ENCODE data around the gene PRKN.

The PRKN gene

GRCh38 chr6:161370880-161371279, 1356.7 kb downstream of the PRKN start:
- Mint-ChIP-seq H3K4me3 (no peak overlapping the region), H3K27ac (no peak overlapping the region), H3K27me3 (no peaks in the 10 kb centered on the region), H3K4me1 (ENCODE audit: low read depth) (no peaks in the 10 kb centered on the region), H3K36me3 (no peaks in the 10 kb centered on the region), H3K9me3 (ENCODE audit: low read depth) (no peaks in the 10 kb centered on the region)

- H3K36me3 Mint-ChIP-seq, result no peaks in the 10 kb centered on the region
- no peak overlapping the region for H3K27ac Mint-ChIP-seq
- no peaks in the 10 kb centered on the region for H3K9me3 Mint-ChIP-seq (ENCODE audit: low read depth)
- H3K4me1 Mint-ChIP-seq (ENCODE audit: low read depth), result no peaks in the 10 kb centered on the region
- no peak overlapping the region for H3K4me3 Mint-ChIP-seq
- H3K27me3 Mint-ChIP-seq, result no peaks in the 10 kb centered on the region
Measured at GRCh38 chr6:161369339-161369738, 1358.2 kb downstream of the PRKN start.

GRCh38 chr6:161368514-161368913, 1359.1 kb downstream of the PRKN start:
- H3K36me3 Mint-ChIP-seq, result no peaks in the 10 kb centered on the region
- no peak overlapping the region for H3K27ac Mint-ChIP-seq
- H3K4me3 Mint-ChIP-seq, result no peak overlapping the region
- no peaks in the 10 kb centered on the region for H3K4me1 Mint-ChIP-seq (ENCODE audit: low read depth)
- no peaks in the 10 kb centered on the region for H3K27me3 Mint-ChIP-seq
- H3K9me3 Mint-ChIP-seq (ENCODE audit: low read depth), result peaks cover 1% of the 10 kb centered on the region

GRCh38 chr6:161367472-161367871, 1360.1 kb downstream of the PRKN start:
- no peak overlapping the region for H3K4me3 Mint-ChIP-seq
- no peaks in the 10 kb centered on the region for H3K27me3 Mint-ChIP-seq
- H3K36me3 Mint-ChIP-seq, result peaks cover 3% of the 10 kb centered on the region
- H3K4me1 Mint-ChIP-seq (ENCODE audit: low read depth), result no peaks in the 10 kb centered on the region
- H3K9me3 Mint-ChIP-seq (ENCODE audit: low read depth), result peaks cover 6% of the 10 kb centered on the region
- no peak overlapping the region for H3K27ac Mint-ChIP-seq

GRCh38 chr6:161366301-161366923, 1361.2 kb downstream of the PRKN start:
- no peak overlapping the region for H3K27ac Mint-ChIP-seq
- H3K4me3 Mint-ChIP-seq, result no peak overlapping the region
- H3K9me3 Mint-ChIP-seq (ENCODE audit: low read depth), result peaks cover 6% of the 10 kb centered on the region

GRCh38 chr6:161365633-161366032, 1361.9 kb downstream of the PRKN start:
- no peak overlapping the region for H3K27ac Mint-ChIP-seq
- no peaks in the 10 kb centered on the region for H3K4me1 Mint-ChIP-seq (ENCODE audit: low read depth)
- peaks cover 6% of the 10 kb centered on the region for H3K9me3 Mint-ChIP-seq (ENCODE audit: low read depth)
- H3K36me3 Mint-ChIP-seq, result peaks cover 3% of the 10 kb centered on the region
- no peaks in the 10 kb centered on the region for H3K27me3 Mint-ChIP-seq
- no peak overlapping the region for H3K4me3 Mint-ChIP-seq

More at GRCh38 chr6:161366301-161366923, 1361.2 kb downstream of the PRKN start:
- peaks cover 3% of the 10 kb centered on the region for H3K36me3 Mint-ChIP-seq
- no peaks in the 10 kb centered on the region for H3K27me3 Mint-ChIP-seq
- no peaks in the 10 kb centered on the region for H3K4me1 Mint-ChIP-seq (ENCODE audit: low read depth)

- no peaks in the 10 kb centered on the region for H3K4me1 Mint-ChIP-seq (ENCODE audit: low read depth)
- H3K4me3 Mint-ChIP-seq, result no peak overlapping the region
- H3K36me3 Mint-ChIP-seq, result peaks cover 8% of the 10 kb centered on the region
- H3K27ac Mint-ChIP-seq, result no peak overlapping the region
- H3K27me3 Mint-ChIP-seq, result no peaks in the 10 kb centered on the region
- H3K9me3 Mint-ChIP-seq (ENCODE audit: low read depth), result peaks cover 6% of the 10 kb centered on the region
Measured at GRCh38 chr6:161363286-161363685, 1364.3 kb downstream of the PRKN start.

GRCh38 chr6:161362266-161362665, 1365.3 kb downstream of the PRKN start:
- Mint-ChIP-seq H3K4me3 (no peak overlapping the region), H3K4me1 (ENCODE audit: low read depth) (no peaks in the 10 kb centered on the region), H3K27me3 (no peaks in the 10 kb centered on the region), H3K36me3 (peaks cover 8% of the 10 kb centered on the region), H3K9me3 (ENCODE audit: low read depth) (peaks cover 6% of the 10 kb centered on the region), H3K27ac (no peak overlapping the region)

- Mint-ChIP-seq H3K9me3 (ENCODE audit: low read depth) (peaks cover 6% of the 10 kb centered on the region), H3K27me3 (no peaks in the 10 kb centered on the region), H3K27ac (no peak overlapping the region), H3K4me1 (ENCODE audit: low read depth) (no peaks in the 10 kb centered on the region), H3K36me3 (peaks cover 8% of the 10 kb centered on the region), H3K4me3 (no peak overlapping the region)
Measured at GRCh38 chr6:161361529-161361928, 1366.0 kb downstream of the PRKN start.

GRCh38 chr6:161360520-161360919, 1367.0 kb downstream of the PRKN start:
- no peaks in the 10 kb centered on the region for H3K27me3 Mint-ChIP-seq
- H3K36me3 Mint-ChIP-seq, result peaks cover 8% of the 10 kb centered on the region
- H3K27ac Mint-ChIP-seq, result no peak overlapping the region
- no peak overlapping the region for H3K4me3 Mint-ChIP-seq
- H3K4me1 Mint-ChIP-seq (ENCODE audit: low read depth), result no peaks in the 10 kb centered on the region
- H3K9me3 Mint-ChIP-seq (ENCODE audit: low read depth), result peaks cover 6% of the 10 kb centered on the region

GRCh38 chr6:161359618-161359945, 1368.0 kb downstream of the PRKN start:
- Mint-ChIP-seq H3K4me3 (no peak overlapping the region), H3K27ac (no peak overlapping the region), H3K27me3 (no peaks in the 10 kb centered on the region), H3K9me3 (ENCODE audit: low read depth) (peaks cover 6% of the 10 kb centered on the region), H3K36me3 (peaks cover 8% of the 10 kb centered on the region), H3K4me1 (ENCODE audit: low read depth) (no peaks in the 10 kb centered on the region)

GRCh38 chr6:161356167-161356854, 1371.3 kb downstream of the PRKN start:
- H3K4me3 Mint-ChIP-seq, result no peak overlapping the region
- no peak overlapping the region for H3K27ac Mint-ChIP-seq

GRCh38 chr6:161355696-161356095, 1371.9 kb downstream of the PRKN start:
- peaks cover 5% of the 10 kb centered on the region for H3K36me3 Mint-ChIP-seq
- no peaks in the 10 kb centered on the region for H3K27me3 Mint-ChIP-seq
- H3K9me3 Mint-ChIP-seq (ENCODE audit: low read depth), result no peaks in the 10 kb centered on the region
- H3K4me3 Mint-ChIP-seq, result no peak overlapping the region
- H3K4me1 Mint-ChIP-seq (ENCODE audit: low read depth), result no peaks in the 10 kb centered on the region
- no peak overlapping the region for H3K27ac Mint-ChIP-seq

More at GRCh38 chr6:161356167-161356854, 1371.3 kb downstream of the PRKN start:
- Mint-ChIP-seq H3K4me1 (ENCODE audit: low read depth) (no peaks in the 10 kb centered on the region), H3K36me3 (peaks cover 5% of the 10 kb centered on the region), H3K9me3 (ENCODE audit: low read depth) (no peaks in the 10 kb centered on the region), H3K27me3 (no peaks in the 10 kb centered on the region)

- H3K27ac Mint-ChIP-seq, result no peak overlapping the region
- H3K9me3 Mint-ChIP-seq (ENCODE audit: low read depth), result no peaks in the 10 kb centered on the region
- H3K4me1 Mint-ChIP-seq (ENCODE audit: low read depth), result no peaks in the 10 kb centered on the region
- peaks cover 1% of the 10 kb centered on the region for H3K36me3 Mint-ChIP-seq
- no peak overlapping the region for H3K4me3 Mint-ChIP-seq
- no peaks in the 10 kb centered on the region for H3K27me3 Mint-ChIP-seq
Measured at GRCh38 chr6:161354956-161355355, 1372.6 kb downstream of the PRKN start.

- Mint-ChIP-seq H3K4me3 (no peak overlapping the region), H3K27me3 (no peaks in the 10 kb centered on the region), H3K36me3 (no peaks in the 10 kb centered on the region), H3K4me1 (ENCODE audit: low read depth) (no peaks in the 10 kb centered on the region), H3K27ac (no peak overlapping the region), H3K9me3 (ENCODE audit: low read depth) (no peaks in the 10 kb centered on the region)
Measured at GRCh38 chr6:161354276-161354840, 1373.2 kb downstream of the PRKN start.

All from activated naive CD8-positive, alpha-beta T cell (primary cell).